Effector CD8-positive, alpha-beta T cell (primary cell): ENCODE data around the gene PRTN3.
"Not testable (repeated sequence)": the region's sequence is repeated elsewhere in the genome, so short reads cannot be mapped to it uniquely, and the experiment has no call there.

Experiments used
- DNase-seq: peaks from one replicate; lab custom pipeline; 2025; lab: John Stamatoyannopoulos, UW

The PRTN3 gene

GRCh38 chr19:815775-816499 lies 24.9 kb upstream of the PRTN3 start:
- no peak for DNase-seq

- no peak for DNase-seq
Observed at GRCh38 chr19:816500-816857, 24.3 kb upstream of the PRTN3 start.

GRCh38 chr19:820212-820611 lies 20.6 kb upstream of the PRTN3 start:
- not testable (repeated sequence) for DNase-seq

GRCh38 chr19:821231-821824 lies 19.5 kb upstream of the PRTN3 start:
- DNase-seq, result no peak

GRCh38 chr19:821825-822503 lies 18.8 kb upstream of the PRTN3 start, which contains the start of gene PLPPR3:
Gene PLPPR3 (minus strand): TSS chr19:821955. CDS start chr19:821559, 396 bp downstream.
- no peak for DNase-seq

GRCh38 chr19:823565-824121 lies 17.2 kb upstream of the PRTN3 start:
- no peak for DNase-seq

- no peak for DNase-seq
Observed at GRCh38 chr19:824885-825284, 15.9 kb upstream of the PRTN3 start.

- no peak for DNase-seq
Observed at GRCh38 chr19:825897-826644, 14.7 kb upstream of the PRTN3 start.

- no peak for DNase-seq
Observed at GRCh38 chr19:827314-827709, 13.5 kb upstream of the PRTN3 start.

- no peak for DNase-seq
Observed at GRCh38 chr19:827710-828321, 13.0 kb upstream of the PRTN3 start, which contains the start of gene AZU1. Gene AZU1 (plus strand): TSS chr19:827837. CDS start chr19:827847, 10 bp downstream.

- no peak for DNase-seq
Observed at GRCh38 chr19:829129-829758, 11.6 kb upstream of the PRTN3 start.

GRCh38 chr19:831407-832369 lies 9.1 kb upstream of the PRTN3 start:
- no peak for DNase-seq

- no peak for DNase-seq
Observed at GRCh38 chr19:834216-834615, 6.6 kb upstream of the PRTN3 start.

GRCh38 chr19:835210-835810 lies 5.5 kb upstream of the PRTN3 start:
- no peak for DNase-seq

- not testable (repeated sequence) for DNase-seq
Observed at GRCh38 chr19:842802-843179, 2.0 kb downstream of the PRTN3 start.

- no peak for DNase-seq
Observed at GRCh38 chr19:843180-843835, 2.5 kb downstream of the PRTN3 start.

GRCh38 chr19:843836-844545 lies 3.2 kb downstream of the PRTN3 start:
- no peak for DNase-seq

- DNase-seq, result no peak
Observed at GRCh38 chr19:844546-844971, 3.8 kb downstream of the PRTN3 start.
